NCI-H82 (cell line): ENCODE measurements around the gene ZNF839.
"Not testable (repeated sequence)": the region's sequence is repeated elsewhere in the genome, so short reads cannot be mapped to it uniquely, and the experiment has no call there.

Experiments
- DNase-seq: peaks from one replicate; lab custom pipeline; 2025; lab: John Stamatoyannopoulos, UW

Gene ZNF839

GRCh38 chr14:102319351-102320032 is at the start of gene ZNF839:
Gene ZNF839, plus strand, starts transcription at chr14:102319746. Its CDS starts 20 bp downstream, at chr14:102319766.
- peak; percentile 90 for DNase-seq

GRCh38 chr14:102272392-102272791 is 47.2 kb upstream of the ZNF839 start:
- no peak for DNase-seq

DNA sequence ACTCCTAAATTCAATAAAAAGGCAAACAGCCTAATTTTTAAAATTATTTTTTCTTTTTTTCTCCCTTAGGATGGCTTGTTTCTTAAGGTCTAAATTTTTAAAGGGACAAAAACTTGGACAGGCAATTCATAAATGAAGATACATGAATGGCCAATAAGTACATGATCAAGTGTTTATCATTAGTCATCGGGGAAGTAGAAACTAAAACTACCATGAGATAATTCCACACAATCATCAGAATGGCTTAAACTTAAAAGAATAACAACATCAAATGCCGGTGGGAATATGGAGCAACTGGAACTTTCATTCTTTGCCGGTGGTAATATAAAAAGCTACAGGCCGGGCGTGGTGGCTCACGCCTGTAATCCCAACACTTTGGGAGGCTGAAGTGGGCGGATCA is 43.7 kb upstream of the ZNF839 start:
- DNase-seq = no peak

DNA sequence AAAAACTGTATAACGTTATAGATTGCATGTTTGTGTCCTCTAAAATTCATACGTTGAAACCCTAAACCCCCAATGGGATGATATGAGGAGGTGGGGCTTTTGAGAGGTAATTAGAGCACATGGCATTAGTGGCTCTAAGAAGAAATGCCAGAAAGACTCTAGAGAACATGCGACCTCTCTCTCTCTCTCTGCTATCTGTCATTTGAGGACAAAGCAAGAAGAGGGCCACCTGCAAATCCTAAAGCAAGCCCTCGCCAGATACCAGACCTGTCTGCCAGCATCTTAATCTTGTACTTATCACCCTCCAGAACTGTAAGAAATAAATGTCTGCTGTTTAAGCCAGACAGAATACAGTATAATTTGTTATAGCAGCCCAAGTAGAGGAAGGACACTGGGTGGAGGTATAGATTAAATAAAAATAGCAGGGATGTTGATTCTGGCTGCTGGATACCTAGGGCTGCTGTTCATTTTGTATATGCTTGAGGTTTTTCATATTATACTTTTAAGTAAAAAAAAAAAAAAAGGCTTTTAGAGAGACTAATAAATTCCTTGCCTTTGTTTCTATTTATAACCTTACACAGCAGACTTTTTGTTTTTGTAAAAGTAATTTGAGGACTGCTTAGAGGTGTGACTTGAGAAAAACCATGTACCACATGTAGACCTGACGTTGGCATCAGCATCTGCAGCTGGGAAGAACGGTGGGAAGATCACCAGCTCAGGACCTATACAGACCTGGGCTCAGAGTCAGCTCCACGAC is 41.5 kb upstream of the ZNF839 start:
- DNase-seq = peak; percentile 33

DNA sequence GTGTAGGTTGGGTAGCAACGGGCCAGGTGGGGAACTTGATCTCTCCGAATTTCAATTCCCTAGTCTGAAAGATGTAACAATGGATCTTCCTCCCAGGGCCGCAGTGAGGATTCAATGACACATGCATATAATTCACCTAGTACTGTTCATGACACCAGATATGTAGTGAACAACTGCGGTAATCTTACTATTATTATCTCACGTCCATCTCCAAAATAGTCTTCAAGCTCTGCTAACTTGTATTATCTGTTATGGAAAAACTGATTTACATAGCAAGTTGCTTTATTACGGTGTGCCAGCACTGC is 41.0 kb upstream of the ZNF839 start:
- no peak for DNase-seq

- DNase-seq = no peak
Observed at GRCh38 chr14:102279282-102279681, 40.3 kb upstream of the ZNF839 start.

DNA sequence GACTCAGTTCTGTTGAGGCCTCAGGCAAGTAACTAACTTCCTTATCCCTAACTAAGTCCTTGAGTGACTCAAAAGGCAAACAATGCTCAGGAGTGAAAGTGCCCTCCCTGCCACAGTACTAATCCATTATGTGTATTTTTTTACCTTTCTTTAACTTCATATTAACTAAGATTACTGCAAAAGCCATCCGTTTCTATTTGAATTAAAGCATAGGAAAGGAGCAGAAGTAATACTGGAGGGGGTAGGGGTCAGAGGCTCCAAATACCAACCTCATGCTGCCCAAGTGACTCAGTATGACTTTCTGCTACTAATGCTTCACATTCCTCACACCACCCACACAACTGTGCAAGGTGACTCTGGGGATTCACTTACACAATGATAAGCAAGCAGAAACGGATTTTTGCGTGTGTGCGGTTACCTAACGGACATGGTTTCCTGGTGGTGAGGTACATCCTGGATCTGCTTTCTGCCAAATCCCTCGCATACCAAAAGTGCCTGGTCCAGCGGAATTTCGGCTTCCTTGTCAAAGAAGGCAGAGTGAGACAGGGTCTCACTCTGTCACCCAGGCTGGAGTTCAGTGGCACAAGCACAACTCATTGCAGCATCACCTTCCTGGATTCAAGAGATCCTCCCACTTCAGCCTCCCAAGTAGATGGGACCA is 39.7 kb upstream of the ZNF839 start:
- DNase-seq = no peak

DNA sequence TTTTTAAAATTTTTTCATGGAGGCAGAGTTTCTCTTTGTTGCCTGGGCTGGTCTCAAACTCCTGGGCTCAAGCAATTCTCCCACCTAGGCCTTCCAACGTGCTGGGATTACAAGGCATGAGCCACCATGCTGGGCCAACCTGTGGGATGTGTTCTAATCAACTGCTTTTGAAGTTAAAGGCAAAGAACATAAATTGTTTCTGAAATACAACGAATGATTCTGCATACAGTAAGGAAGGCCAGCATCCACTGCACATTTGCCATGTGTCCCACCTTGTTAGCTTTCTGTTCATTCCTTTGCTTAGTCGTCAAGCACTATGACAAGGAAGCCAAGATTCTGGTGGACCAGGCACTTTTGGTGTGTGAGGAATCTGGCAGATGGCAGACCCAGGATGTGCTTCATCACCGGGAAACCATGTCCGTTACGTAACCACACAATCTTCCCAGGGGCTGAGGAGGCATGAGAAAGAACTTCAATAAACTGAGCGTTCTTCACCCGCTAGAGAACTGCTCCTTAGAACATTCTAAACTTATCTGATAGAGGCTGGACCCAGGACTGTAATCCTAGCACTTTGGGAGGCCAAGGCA is 39.1 kb upstream of the ZNF839 start:
- DNase-seq = no peak

- DNase-seq = no peak
Observed at GRCh38 chr14:102282751-102283465, 36.6 kb upstream of the ZNF839 start.

- DNase-seq = no peak
Observed at GRCh38 chr14:102283631-102284129, 35.9 kb upstream of the ZNF839 start.

- DNase-seq = no peak
Observed at GRCh38 chr14:102285106-102285505, 34.4 kb upstream of the ZNF839 start.

- no peak for DNase-seq
Observed at GRCh38 chr14:102288139-102288538, 31.4 kb upstream of the ZNF839 start.

GRCh38 chr14:102292441-102292840 is 27.1 kb upstream of the ZNF839 start:
- DNase-seq = no peak

- peak; percentile 32 for DNase-seq
Observed at GRCh38 chr14:102293781-102294180, 25.8 kb upstream of the ZNF839 start.

DNA sequence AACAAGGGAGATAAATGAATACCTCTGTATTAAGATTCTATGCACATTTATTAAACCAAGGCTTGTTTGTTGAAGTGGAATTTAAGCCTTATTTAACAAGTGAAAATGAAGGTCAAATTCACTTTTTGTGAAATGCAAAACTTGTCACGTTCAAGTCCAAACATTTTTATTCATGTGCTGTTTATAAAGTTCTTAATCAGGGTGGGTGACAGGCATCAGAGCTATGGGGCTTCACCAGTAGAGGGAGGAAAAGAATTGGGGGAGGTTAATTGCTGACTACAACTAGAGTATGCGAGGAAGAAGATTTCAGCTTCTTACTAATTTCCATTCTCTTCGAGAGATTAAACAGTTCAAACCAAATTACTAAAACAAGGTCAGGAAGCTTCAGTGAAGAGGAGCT is 24.3 kb upstream of the ZNF839 start:
- peak; percentile 17 for DNase-seq

DNA sequence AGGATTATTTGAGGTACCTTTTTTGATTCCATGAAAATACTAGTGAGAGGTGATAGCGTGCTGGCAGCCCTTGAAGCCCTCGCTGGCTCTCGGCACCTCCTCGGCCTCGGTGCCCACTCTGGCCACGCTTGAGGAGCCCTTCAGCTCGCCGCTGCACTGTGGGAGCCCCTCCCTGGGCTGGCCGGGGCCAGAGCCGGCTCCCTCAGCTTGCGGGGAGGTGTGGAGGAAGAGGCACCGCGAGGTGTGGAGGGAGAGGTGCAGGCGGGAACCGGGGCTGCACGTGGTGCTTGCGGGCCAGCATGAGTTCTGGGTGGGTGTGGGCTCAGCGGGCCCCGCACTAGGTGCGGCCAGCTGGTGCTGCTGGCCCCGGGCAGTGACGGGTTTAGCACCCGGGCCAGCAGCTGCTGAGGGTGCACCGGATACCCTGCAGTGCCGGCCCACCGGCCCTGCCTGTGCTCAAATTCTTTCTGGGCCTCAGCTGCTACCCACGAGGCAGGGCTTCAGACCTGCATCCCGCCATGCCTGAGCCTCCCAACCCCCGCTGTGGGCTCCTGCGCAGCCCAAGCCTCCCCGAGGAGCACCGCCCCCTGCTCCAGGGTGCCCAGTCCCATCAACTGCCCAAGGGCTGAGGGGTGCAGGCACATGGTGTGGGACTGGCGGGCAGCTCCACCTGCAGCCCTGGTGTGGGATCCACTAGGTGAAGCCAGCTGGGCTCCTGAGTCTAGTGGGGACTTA is 21.9 kb upstream of the ZNF839 start:
- no peak for DNase-seq

DNA sequence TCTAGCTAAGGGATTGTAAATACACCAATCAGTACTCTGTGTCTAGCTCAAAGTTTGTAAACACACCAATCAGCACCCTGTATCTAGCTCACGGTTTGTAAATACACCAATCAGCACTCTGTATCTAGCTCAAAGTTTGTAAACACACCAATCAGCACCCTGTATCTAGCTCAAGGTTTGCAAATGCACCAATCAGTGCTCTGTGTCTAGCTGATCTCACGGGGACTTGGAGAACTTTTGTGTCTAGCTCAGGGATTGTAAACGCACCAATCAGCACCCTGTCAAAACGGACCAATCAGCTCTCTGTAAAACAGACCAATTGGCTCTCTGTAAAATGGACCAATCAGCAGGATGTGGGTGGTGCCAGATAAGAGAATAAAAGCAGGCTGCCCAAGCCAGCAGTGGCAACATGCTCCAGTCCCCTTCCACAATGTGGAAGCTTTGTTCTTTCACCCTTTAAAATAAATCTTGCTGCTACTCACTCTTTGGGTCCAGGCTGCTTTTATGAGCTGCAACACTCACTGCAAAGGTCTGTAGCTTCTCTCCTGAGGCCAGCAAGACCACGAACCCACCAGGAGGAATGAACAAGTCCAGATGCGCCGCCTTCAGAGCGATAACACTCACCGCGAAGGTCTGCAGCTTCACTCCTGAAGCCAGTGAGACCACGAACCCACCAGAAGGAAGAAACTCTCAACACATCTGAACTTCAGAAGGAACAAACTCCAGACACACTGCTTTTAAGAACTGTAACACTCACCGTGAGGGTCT is 21.1 kb upstream of the ZNF839 start:
- DNase-seq = not testable (repeated sequence)

DNA sequence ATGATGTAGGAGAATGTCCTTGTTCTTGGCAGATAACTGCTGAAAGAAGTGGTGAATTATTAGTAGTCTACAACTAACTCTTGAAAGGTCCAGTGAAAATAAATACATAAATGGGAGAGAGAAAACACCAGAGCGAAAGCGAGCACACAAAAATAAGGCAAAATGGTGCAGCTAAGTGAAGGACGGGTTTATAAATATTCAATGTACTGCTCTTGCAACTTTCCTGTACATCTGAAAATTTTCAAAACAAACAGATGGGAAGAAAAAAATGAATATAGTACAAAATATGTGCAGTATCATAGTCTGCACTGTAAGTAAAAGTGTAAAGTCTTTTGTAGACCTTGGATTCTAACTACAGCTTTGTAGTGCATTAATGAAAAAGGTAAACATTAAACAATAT is 15.9 kb upstream of the ZNF839 start:
- DNase-seq = no peak

- peak; percentile 97 for DNase-seq
Observed at GRCh38 chr14:102304611-102305506, 14.7 kb upstream of the ZNF839 start, which contains the start of gene MOK. Gene MOK, minus strand, starts transcription at chr14:102305164. Its CDS starts 196 bp downstream, at chr14:102304968.
